ENCODE results near the gene DCBLD1. TPM values are rescaled to one million over a fixed set of nuclear protein-coding genes. Genes with fewer than 3 reads are reported as not detected.

The DCBLD1 gene
- total RNA-seq, 2 donors from 2014 or later, result 8.8 to 17.6 TPM

DNA sequence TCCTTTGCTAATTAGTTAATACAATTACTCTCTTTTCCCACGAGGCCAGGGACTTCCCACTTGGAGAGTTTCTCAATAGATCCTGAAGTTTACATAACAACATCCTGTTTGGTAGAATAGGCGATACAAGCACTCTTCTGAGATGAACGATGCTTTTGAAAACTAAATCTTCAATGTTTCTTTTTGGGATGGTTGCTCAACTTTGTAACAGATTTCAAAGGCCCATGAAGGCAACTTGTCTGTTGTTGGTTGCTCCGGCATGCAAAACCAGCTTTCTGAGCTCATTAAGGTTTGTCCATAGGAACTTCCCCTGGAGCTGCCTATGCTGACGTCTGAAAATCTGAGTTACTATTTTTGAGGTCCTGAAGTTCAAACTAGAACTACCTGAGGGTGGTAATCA is 30.8 kb upstream of the DCBLD1 start:
- no peaks in the 10 kb centered on the region for H3K36me3 ChIP-seq
- H3K4me1 ChIP-seq (replicated peaks), result no peaks in the 10 kb centered on the region
- intact Hi-C loops (cut with DNase I), result no loop called here
- TF ChIP-seq POLR2AphosphoS5 (IDR thresholded peaks at IDR 0.05) (no peak), POLR2A (IDR thresholded peaks at IDR 0.05) (no peak)
- TF ChIP-seq, protein P1, sequence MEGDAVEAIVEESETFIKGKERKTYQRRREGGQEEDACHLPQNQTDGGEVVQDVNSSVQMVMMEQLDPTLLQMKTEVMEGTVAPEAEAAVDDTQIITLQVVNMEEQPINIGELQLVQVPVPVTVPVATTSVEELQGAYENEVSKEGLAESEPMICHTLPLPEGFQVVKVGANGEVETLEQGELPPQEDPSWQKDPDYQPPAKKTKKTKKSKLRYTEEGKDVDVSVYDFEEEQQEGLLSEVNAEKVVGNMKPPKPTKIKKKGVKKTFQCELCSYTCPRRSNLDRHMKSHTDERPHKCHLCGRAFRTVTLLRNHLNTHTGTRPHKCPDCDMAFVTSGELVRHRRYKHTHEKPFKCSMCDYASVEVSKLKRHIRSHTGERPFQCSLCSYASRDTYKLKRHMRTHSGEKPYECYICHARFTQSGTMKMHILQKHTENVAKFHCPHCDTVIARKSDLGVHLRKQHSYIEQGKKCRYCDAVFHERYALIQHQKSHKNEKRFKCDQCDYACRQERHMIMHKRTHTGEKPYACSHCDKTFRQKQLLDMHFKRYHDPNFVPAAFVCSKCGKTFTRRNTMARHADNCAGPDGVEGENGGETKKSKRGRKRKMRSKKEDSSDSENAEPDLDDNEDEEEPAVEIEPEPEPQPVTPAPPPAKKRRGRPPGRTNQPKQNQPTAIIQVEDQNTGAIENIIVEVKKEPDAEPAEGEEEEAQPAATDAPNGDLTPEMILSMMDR (IDR thresholded peaks at IDR 0.05), result no peak
- no peak overlapping the region for H3K27ac ChIP-seq
- H3K9me3 ChIP-seq, result no peaks in the 10 kb centered on the region
- H3K4me3 ChIP-seq, result no peak overlapping the region
- H3K27me3 ChIP-seq (replicated peaks; ENCODE audit: insufficient read depth), result no peaks in the 10 kb centered on the region
- DNase-seq (ENCODE audit: low spot score), result no peak
- WGBS, result 52% methylated on average over 5 of the region's 5 CpGs

DNA sequence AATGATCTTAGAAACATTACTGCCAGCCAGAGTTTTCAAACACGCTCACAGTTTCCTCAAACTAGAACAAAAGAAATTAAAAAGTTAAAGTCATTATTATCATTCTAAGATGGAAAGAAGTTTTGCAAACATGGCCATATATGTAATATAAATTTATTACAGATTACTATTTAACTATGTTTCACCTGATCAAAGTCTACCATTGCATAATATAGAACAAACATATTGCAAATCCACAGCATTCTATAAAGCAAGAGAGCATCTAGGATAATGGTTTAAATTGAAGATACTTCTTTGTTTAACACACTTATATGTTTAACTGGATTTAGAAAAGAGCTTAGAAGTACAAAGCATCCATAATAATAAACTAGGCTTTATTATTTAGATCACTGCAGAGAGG is 26.2 kb upstream of the DCBLD1 start:
- no peak for DNase-seq (ENCODE audit: low spot score)
- no peaks in the 10 kb centered on the region for H3K36me3 ChIP-seq
- H3K4me1 ChIP-seq (replicated peaks), result no peaks in the 10 kb centered on the region
- H3K27ac ChIP-seq, result no peak overlapping the region
- no peaks in the 10 kb centered on the region for H3K9me3 ChIP-seq
- intact Hi-C loops (cut with DNase I), result no loop called here
- TF ChIP-seq, protein P1 (IDR thresholded peaks at IDR 0.05), result no peak
- TF ChIP-seq POLR2AphosphoS5 (IDR thresholded peaks at IDR 0.05) (no peak), POLR2A (IDR thresholded peaks at IDR 0.05) (no peak)
- no peak overlapping the region for H3K4me3 ChIP-seq
- WGBS, result 88% methylated on average over 1 of the region's 1 CpG
- no peaks in the 10 kb centered on the region for H3K27me3 ChIP-seq (replicated peaks; ENCODE audit: insufficient read depth)

DNA sequence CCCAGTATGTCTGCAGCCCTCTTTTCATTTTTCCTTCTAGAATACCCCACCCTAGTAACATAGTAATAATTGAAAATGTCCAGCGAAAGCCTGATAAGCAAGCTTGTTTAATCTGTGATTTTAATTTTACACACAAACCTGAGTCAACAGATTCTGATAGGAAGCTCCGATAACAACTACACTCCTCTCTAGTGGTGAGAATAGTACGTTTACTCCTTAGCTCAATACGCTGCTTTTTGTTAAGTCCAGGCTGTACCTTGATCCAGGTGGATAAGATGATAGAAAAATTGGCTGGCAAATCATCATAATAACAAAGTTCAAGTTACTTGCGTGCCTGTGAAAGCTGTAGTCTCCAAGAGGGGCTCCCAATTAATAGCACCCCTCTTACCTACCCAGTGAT is 25.5 kb upstream of the DCBLD1 start:
- H3K27ac ChIP-seq, result no peak overlapping the region
- TF ChIP-seq POLR2AphosphoS5 (IDR thresholded peaks at IDR 0.05), result no peak
- TF ChIP-seq POLR2A (IDR thresholded peaks at IDR 0.05), result no peak
- TF ChIP-seq, protein P1 (IDR thresholded peaks at IDR 0.05), result no peak
- WGBS, result 59% methylated on average over 5 of the region's 5 CpGs
- no peaks in the 10 kb centered on the region for H3K9me3 ChIP-seq
- no peaks in the 10 kb centered on the region for H3K27me3 ChIP-seq (replicated peaks; ENCODE audit: insufficient read depth)
- DNase-seq (ENCODE audit: low spot score), result no peak
- no peak overlapping the region for H3K4me3 ChIP-seq
- H3K4me1 ChIP-seq (replicated peaks), result no peaks in the 10 kb centered on the region
- no peaks in the 10 kb centered on the region for H3K36me3 ChIP-seq
- intact Hi-C loops (cut with DNase I), result no loop called here

DNA sequence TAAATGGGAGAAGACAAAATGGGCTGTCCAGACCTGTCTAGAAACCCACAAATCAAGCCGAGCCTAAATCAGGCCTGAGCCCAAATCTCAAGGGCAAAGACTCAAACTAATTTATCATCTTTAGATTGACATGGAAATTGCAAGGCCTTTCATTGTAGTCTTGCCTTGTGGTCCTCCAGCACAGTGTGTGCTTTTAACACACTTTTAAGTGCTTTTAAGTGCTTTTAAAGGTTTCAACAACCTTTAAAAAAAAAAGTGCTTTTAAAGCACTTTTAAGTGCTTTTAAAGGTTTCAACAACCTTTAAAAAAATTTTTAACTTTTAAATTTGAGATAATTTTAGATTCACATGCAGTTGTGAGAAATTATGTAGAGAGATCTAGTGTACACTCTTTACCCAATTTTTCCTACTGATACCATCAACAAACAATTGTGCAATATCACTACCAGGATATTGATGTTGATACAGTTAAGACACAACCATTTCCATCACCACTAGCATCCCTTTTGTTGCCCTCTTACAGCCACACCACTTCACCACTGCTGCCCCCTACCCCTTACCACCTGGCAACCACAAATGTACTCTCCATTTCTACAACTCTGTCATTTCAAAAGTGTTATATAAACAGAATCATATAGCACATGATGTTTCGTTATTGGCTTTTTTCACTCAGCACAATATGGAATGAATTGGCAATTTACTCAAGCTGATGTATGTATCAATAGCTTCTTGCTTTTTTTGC is 23.1 kb upstream of the DCBLD1 start:
- Histone ChIP-seq H3K27me3 (replicated peaks; ENCODE audit: insufficient read depth) (no peaks in the 10 kb centered on the region), H3K4me3 (no peak overlapping the region), H3K36me3 (no peaks in the 10 kb centered on the region), H3K9me3 (no peaks in the 10 kb centered on the region), H3K27ac (no peak overlapping the region), H3K4me1 (replicated peaks) (no peaks in the 10 kb centered on the region)
- TF ChIP-seq, protein P1 (IDR thresholded peaks at IDR 0.05), result no peak
- no peak for TF ChIP-seq POLR2A (IDR thresholded peaks at IDR 0.05)
- no peak for TF ChIP-seq POLR2AphosphoS5 (IDR thresholded peaks at IDR 0.05)
- no peak for DNase-seq (ENCODE audit: low spot score)
- WGBS, result 61% methylated on average over 2 of the region's 2 CpGs
- intact Hi-C loops (cut with DNase I), result no loop called here

All from prostate gland (tissue), 2 donors.